ENCODE measurements around the gene MYCBP. TPM values are rescaled to one million over a fixed set of nuclear protein-coding genes. Genes with fewer than 3 reads are reported as not detected.

The MYCBP gene
- total RNA-seq, 1 experiment from 2014 or later = 31.6 TPM

GRCh38 chr1:38820860-38821259, 52.3 kb downstream of the MYCBP start:
- no peaks in the 10 kb centered on the region for H3K9me3 ChIP-seq (ENCODE audit: low read depth, low read length, poor library complexity, severe bottlenecking)
- peaks cover 7% of the 10 kb centered on the region for H3K4me1 ChIP-seq (ENCODE audit: insufficient read depth, low read length, poor library complexity, severe bottlenecking)
- ChIA-PET POLR2A (ENCODE audit: low non-redundant PET) (no interaction called here), CTCF (no interaction called here)
- no peak for DNase-seq (ENCODE audit: low spot score)
- no peak overlapping the region for H3K4me3 ChIP-seq (ENCODE audit: low read depth, low read length, poor library complexity, severe bottlenecking)
- no peaks in the 10 kb centered on the region for H3K27me3 ChIP-seq (replicated peaks; ENCODE audit: insufficient read depth, low read depth, low read length, poor library complexity)
- no peak for TF ChIP-seq CTCF (conservative IDR thresholded peaks at IDR 0.05; ENCODE audit: low read depth, low read length)
- no peak for TF ChIP-seq EZH2 (IDR thresholded peaks at IDR 0.05; ENCODE audit: borderline replicate concordance, low read depth, low read length, poor library complexity, severe bottlenecking)
- no peak overlapping the region for H3K27ac ChIP-seq (ENCODE audit: low read depth, low read length, poor library complexity, severe bottlenecking)
- no peaks in the 10 kb centered on the region for H3K36me3 ChIP-seq (ENCODE audit: insufficient read depth, low read length, poor library complexity, severe bottlenecking)
- intact Hi-C loops (cut with micrococcal nuclease; ENCODE audit: unreplicated experiment) = no loop called here
- BruUV-seq (replicated peaks) = no TSS peak

GRCh38 chr1:38819516-38819915, 53.6 kb downstream of the MYCBP start:
- Histone ChIP-seq H3K27me3 (replicated peaks; ENCODE audit: insufficient read depth, low read depth, low read length, poor library complexity) (no peaks in the 10 kb centered on the region), H3K4me3 (ENCODE audit: low read depth, low read length, poor library complexity, severe bottlenecking) (no peak overlapping the region), H3K9me3 (ENCODE audit: low read depth, low read length, poor library complexity, severe bottlenecking) (peaks cover 4% of the 10 kb centered on the region), H3K36me3 (ENCODE audit: insufficient read depth, low read length, poor library complexity, severe bottlenecking) (no peaks in the 10 kb centered on the region), H3K4me1 (ENCODE audit: insufficient read depth, low read length, poor library complexity, severe bottlenecking) (peaks cover 5% of the 10 kb centered on the region), H3K27ac (ENCODE audit: low read depth, low read length, poor library complexity, severe bottlenecking) (no peak overlapping the region)
- TF ChIP-seq EZH2 (IDR thresholded peaks at IDR 0.05; ENCODE audit: borderline replicate concordance, low read depth, low read length, poor library complexity, severe bottlenecking) = no peak
- TF ChIP-seq CTCF (conservative IDR thresholded peaks at IDR 0.05; ENCODE audit: low read depth, low read length) = no peak
- ChIA-PET POLR2A (ENCODE audit: low non-redundant PET) (no interaction called here), CTCF (interaction anchor here (0.6 to 1.5 kb wide), 3 partner anchors 38 to 725 kb away, joined by 3 to 4 read pairs (median 4); no protein-coding TSS in a partner anchor)
- intact Hi-C loops (cut with micrococcal nuclease; ENCODE audit: unreplicated experiment) = loop anchor here (2.0 to 5.0 kb wide), 3 partner anchors 92 to 792 kb away; no protein-coding TSS in a partner anchor
- no TSS peak for BruUV-seq (replicated peaks)
- no peak for DNase-seq (ENCODE audit: low spot score)

DNA sequence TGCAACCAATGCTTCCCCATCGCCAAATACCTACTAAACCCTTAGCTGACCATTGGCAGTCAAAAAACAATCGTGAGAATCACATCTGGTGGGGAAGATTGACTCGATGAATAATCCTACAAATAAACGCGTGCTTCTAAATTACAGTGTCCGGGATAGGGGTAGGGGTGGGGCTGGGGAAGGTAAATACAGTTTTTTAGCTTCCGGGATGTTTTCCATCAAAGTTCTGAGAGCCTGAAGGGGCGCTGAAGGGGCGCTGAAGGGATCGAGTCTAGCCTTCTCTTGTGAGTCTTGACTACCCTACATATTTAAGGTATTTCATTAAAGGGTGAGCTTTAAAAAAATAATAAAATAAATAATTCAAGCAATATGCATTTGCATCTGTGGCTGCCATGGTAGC, 54.1 kb downstream of the MYCBP start:
- TF ChIP-seq EZH2 (IDR thresholded peaks at IDR 0.05; ENCODE audit: borderline replicate concordance, low read depth, low read length, poor library complexity, severe bottlenecking) (no peak), CTCF (conservative IDR thresholded peaks at IDR 0.05; ENCODE audit: low read depth, low read length) (no peak)
- intact Hi-C loops (cut with micrococcal nuclease; ENCODE audit: unreplicated experiment) = loop anchor here (2.0 to 5.0 kb wide), 3 partner anchors 92 to 792 kb away; no protein-coding TSS in a partner anchor

More for the DNA sequence above, 54.1 kb downstream of the MYCBP start:
- Histone ChIP-seq H3K4me1 (ENCODE audit: insufficient read depth, low read length, poor library complexity, severe bottlenecking) (peaks cover 5% of the 10 kb centered on the region), H3K36me3 (ENCODE audit: insufficient read depth, low read length, poor library complexity, severe bottlenecking) (no peaks in the 10 kb centered on the region), H3K4me3 (ENCODE audit: low read depth, low read length, poor library complexity, severe bottlenecking) (no peak overlapping the region), H3K9me3 (ENCODE audit: low read depth, low read length, poor library complexity, severe bottlenecking) (peaks cover 4% of the 10 kb centered on the region), H3K27me3 (replicated peaks; ENCODE audit: insufficient read depth, low read depth, low read length, poor library complexity) (no peaks in the 10 kb centered on the region), H3K27ac (ENCODE audit: low read depth, low read length, poor library complexity, severe bottlenecking) (no peak overlapping the region)
- CTCF ChIA-PET = interaction anchor here (0.6 to 1.5 kb wide), 2 partner anchors 210 to 725 kb away, joined by 4 read pairs; no protein-coding TSS in a partner anchor
- DNase-seq (ENCODE audit: low spot score) = no peak
- BruUV-seq (replicated peaks) = no TSS peak
- POLR2A ChIA-PET (ENCODE audit: low non-redundant PET) = no interaction called here
